ENCODE data around the gene LRFN2. TPM values are rescaled to one million over a fixed set of nuclear protein-coding genes. Genes with fewer than 3 reads are reported as not detected.
A peak's percentile ranks its signal among the peaks of the same experiment; 100 is the strongest.

Gene LRFN2
- total and polyA plus RNA-seq, 4 donors, result 0.01 to 0.06 TPM; not detected in 2

DNA sequence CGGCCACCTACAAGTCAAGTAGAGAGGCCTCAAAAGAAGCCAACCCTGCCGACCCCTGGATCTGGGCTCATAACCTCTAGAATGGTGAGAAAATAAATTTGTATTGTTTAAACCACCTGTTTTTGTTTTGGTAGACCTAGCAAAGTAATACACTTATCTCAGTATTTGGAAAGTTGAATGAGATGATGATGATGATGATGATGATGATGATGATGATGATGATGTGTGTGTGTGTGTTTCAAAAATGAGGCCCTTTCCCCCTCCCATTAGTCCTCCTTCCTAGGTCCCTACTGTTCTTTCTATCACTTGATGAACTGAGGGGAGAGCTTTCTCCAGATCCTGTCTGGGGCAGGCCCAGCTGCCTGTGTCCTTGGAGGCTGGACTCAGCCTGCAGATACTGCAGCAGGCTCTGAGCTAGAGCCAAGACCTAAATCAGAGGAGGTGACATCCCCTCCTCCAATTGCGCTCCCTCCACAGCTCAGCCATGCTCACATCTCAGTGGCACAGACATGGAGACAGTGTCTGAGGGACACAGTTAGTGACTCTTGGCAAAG lies 120.1 kb downstream of the LRFN2 start:
- Histone ChIP-seq H3K27me3 (ENCODE audit: control insufficient read depth in 3 of 3, insufficient read depth in 3 of 3, low read length in 2 of 3) (no peaks in the 10 kb centered on the region), H3K36me3 (ENCODE audit: control insufficient read depth in 4 of 4, insufficient read depth in 4 of 4, low read length in 4 of 4) (no peaks in the 10 kb centered on the region), H3K9me3 (ENCODE audit: control insufficient read depth in 4 of 4, insufficient read depth in 3 of 4, low read length in 3 of 4) (no peaks in the 10 kb centered on the region), H3K4me1 (ENCODE audit: control insufficient read depth in 5 of 5, insufficient read depth in 5 of 5, low read length in 5 of 5) (no peaks in the 10 kb centered on the region), H3K4me3 (no peak overlapping the region), H3K9ac (ENCODE audit: insufficient read depth in 1 of 2, low read length in 2 of 2) (no peak overlapping the region), H3K27ac (ENCODE audit: low read depth in 1 of 2, low read length in 1 of 2) (no peak overlapping the region)
- DNase-seq (peak in 2 of 3 donors; percentile 55 to 74), ATAC-seq (ENCODE audit: insufficient read depth, low FRiP score) (no peak)
- 91 to 96% methylated on average over 3 of the region's 3 CpGs for WGBS, 2 donors
- TF ChIP-seq, protein P1, sequence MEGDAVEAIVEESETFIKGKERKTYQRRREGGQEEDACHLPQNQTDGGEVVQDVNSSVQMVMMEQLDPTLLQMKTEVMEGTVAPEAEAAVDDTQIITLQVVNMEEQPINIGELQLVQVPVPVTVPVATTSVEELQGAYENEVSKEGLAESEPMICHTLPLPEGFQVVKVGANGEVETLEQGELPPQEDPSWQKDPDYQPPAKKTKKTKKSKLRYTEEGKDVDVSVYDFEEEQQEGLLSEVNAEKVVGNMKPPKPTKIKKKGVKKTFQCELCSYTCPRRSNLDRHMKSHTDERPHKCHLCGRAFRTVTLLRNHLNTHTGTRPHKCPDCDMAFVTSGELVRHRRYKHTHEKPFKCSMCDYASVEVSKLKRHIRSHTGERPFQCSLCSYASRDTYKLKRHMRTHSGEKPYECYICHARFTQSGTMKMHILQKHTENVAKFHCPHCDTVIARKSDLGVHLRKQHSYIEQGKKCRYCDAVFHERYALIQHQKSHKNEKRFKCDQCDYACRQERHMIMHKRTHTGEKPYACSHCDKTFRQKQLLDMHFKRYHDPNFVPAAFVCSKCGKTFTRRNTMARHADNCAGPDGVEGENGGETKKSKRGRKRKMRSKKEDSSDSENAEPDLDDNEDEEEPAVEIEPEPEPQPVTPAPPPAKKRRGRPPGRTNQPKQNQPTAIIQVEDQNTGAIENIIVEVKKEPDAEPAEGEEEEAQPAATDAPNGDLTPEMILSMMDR (IDR thresholded peaks at IDR 0.05; ENCODE audit: control extremely low read depth, extremely low read depth), result no peak

DNA sequence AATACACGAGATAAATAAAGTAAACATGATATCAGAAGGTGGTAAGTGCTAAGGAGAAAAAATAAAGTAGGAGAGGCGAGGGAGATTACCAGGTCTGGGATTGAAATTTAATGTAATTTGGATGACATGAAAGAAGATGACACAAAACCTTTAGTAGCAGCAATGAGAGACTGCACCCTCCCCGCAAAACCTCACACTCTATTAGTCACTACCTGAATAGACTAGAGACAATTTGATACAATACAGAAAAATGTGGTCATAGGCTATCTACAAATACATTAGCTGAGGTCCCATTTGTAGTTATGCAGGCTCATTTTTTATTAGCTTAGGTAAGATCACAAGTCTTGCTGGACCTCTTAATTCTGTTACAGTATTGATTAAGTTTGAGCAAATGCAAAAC lies 125.5 kb downstream of the LRFN2 start:
- no peaks in the 10 kb centered on the region for H3K27me3 ChIP-seq (ENCODE audit: control insufficient read depth in 3 of 3, insufficient read depth in 3 of 3, low read length in 2 of 3)
- DNase-seq (no peak), ATAC-seq (ENCODE audit: insufficient read depth, low FRiP score) (no peak)
- H3K4me1 ChIP-seq (ENCODE audit: control insufficient read depth in 5 of 5, insufficient read depth in 5 of 5, low read length in 5 of 5), result no peaks in the 10 kb centered on the region
- TF ChIP-seq, protein P1 (IDR thresholded peaks at IDR 0.05; ENCODE audit: control extremely low read depth, extremely low read depth), result no peak
- H3K9me3 ChIP-seq (ENCODE audit: control insufficient read depth in 4 of 4, insufficient read depth in 3 of 4, low read length in 3 of 4), result no peaks in the 10 kb centered on the region
- no peaks in the 10 kb centered on the region for H3K36me3 ChIP-seq (ENCODE audit: control insufficient read depth in 4 of 4, insufficient read depth in 4 of 4, low read length in 4 of 4)
- WGBS, 2 donors, result 65 to 78% methylated on average over 3 of the region's 3 CpGs
- no peak overlapping the region for H3K9ac ChIP-seq (ENCODE audit: insufficient read depth in 1 of 2, low read length in 2 of 2)
- H3K4me3 ChIP-seq, result no peak overlapping the region
- H3K27ac ChIP-seq (ENCODE audit: low read depth in 1 of 2, low read length in 1 of 2), result no peak overlapping the region

DNA sequence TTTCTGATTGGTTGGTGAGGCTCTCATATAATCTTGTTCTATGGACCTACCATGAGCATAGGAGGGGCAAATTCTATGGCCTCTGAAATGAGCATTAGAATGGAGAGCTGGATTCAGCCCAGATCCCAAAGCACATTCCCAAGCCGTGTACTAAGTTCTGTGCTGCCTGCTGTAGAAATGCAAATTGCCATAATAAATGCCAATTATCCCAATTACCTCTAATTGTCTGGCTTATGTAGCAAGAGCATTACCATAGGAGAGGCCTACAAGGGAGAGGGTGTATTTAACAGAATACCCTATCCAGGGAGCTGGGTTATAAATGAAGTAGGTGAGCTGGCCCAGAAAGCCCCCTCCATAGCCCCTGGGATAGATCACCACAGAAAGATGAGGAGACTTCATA lies 126.8 kb downstream of the LRFN2 start:
- H3K27me3 ChIP-seq (ENCODE audit: control insufficient read depth in 3 of 3, insufficient read depth in 3 of 3, low read length in 2 of 3), result no peaks in the 10 kb centered on the region
- no peak overlapping the region for H3K9ac ChIP-seq (ENCODE audit: insufficient read depth in 1 of 2, low read length in 2 of 2)
- H3K27ac ChIP-seq (ENCODE audit: low read depth in 1 of 2, low read length in 1 of 2), result no peak overlapping the region
- WGBS, 2 donors, result 78 to 80% methylated on average over 1 of the region's 1 CpG
- H3K36me3 ChIP-seq (ENCODE audit: control insufficient read depth in 4 of 4, insufficient read depth in 4 of 4, low read length in 4 of 4), result no peaks in the 10 kb centered on the region
- DNase-seq (no peak), ATAC-seq (ENCODE audit: insufficient read depth, low FRiP score) (no peak)
- H3K4me3 ChIP-seq, result no peak overlapping the region
- H3K4me1 ChIP-seq (ENCODE audit: control insufficient read depth in 5 of 5, insufficient read depth in 5 of 5, low read length in 5 of 5), result no peaks in the 10 kb centered on the region
- no peaks in the 10 kb centered on the region for H3K9me3 ChIP-seq (ENCODE audit: control insufficient read depth in 4 of 4, insufficient read depth in 3 of 4, low read length in 3 of 4)
- TF ChIP-seq, protein P1 (IDR thresholded peaks at IDR 0.05; ENCODE audit: control extremely low read depth, extremely low read depth), result no peak

DNA sequence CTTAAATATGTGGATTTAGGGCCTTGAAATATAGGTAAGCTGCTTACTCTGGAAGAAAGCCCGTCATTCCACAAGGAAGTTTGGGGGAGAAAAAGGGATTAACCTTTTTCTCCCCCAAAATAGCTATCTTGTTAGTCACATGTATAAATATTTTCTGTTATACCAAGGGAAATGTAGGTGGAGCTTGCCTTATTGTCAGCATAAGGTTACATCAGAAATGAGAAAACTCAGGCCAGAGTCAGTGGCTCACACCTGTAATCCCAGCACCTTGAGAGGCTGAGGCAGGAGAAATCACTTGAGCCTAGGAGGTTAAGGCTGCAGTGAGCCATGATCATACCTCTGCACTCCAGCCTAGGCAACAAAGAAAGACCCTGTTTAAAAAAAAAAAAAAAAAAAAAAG lies 129.9 kb downstream of the LRFN2 start:
- Histone ChIP-seq H3K4me3 (no peak overlapping the region), H3K27ac (ENCODE audit: low read depth in 1 of 2, low read length in 1 of 2) (no peak overlapping the region), H3K9ac (ENCODE audit: insufficient read depth in 1 of 2, low read length in 2 of 2) (no peak overlapping the region), H3K4me1 (ENCODE audit: control insufficient read depth in 5 of 5, insufficient read depth in 5 of 5, low read length in 5 of 5) (no peaks in the 10 kb centered on the region), H3K9me3 (ENCODE audit: control insufficient read depth in 4 of 4, insufficient read depth in 3 of 4, low read length in 3 of 4) (no peaks in the 10 kb centered on the region), H3K27me3 (ENCODE audit: control insufficient read depth in 3 of 3, insufficient read depth in 3 of 3, low read length in 2 of 3) (peaks cover 0 to 9% (median 0%) of the 10 kb centered on the region in 3 donors), H3K36me3 (ENCODE audit: control insufficient read depth in 4 of 4, insufficient read depth in 4 of 4, low read length in 4 of 4) (no peaks in the 10 kb centered on the region)
- no peak for DNase-seq
- ATAC-seq (ENCODE audit: insufficient read depth, low FRiP score), result no peak
- 90 to 94% methylated on average over 1 of the region's 1 CpG for WGBS, 2 donors
- TF ChIP-seq, protein P1 (IDR thresholded peaks at IDR 0.05; ENCODE audit: control extremely low read depth, extremely low read depth), result no peak

Measured in lung (tissue), 12 donors.